GM21717 (cell line): ENCODE measurements around the gene SMURF1.

ENCODE experiments used
- ATAC-seq: cut with Tn5 transposase; IDR thresholded peaks from one replicate; pipeline ENCODE4 v1.9.1; 2021; ENCODE audit warnings: mild to moderate bottlenecking, moderate library complexity; ENCODE audit not compliant: unreplicated experiment

SMURF1 gene

GRCh38 chr7:98994046-98994944, 149.6 kb downstream of the SMURF1 start:
- ATAC-seq = no peak

- ATAC-seq = no peak
Measured at GRCh38 chr7:98993024-98993897, 150.6 kb downstream of the SMURF1 start.

GRCh38 chr7:98992076-98992475, 151.8 kb downstream of the SMURF1 start:
- no peak for ATAC-seq

- no peak for ATAC-seq
Measured at GRCh38 chr7:98991141-98991540, 152.8 kb downstream of the SMURF1 start.

GRCh38 chr7:98990356-98990755, 153.6 kb downstream of the SMURF1 start:
- ATAC-seq = no peak

- no peak for ATAC-seq
Measured at GRCh38 chr7:98988641-98989040, 155.3 kb downstream of the SMURF1 start.

- ATAC-seq = no peak
Measured at GRCh38 chr7:98985945-98986344, 158.0 kb downstream of the SMURF1 start.

GRCh38 chr7:98985406-98985805, 158.5 kb downstream of the SMURF1 start:
- ATAC-seq = no peak

GRCh38 chr7:98984126-98984525, 159.8 kb downstream of the SMURF1 start:
- no peak for ATAC-seq

- no peak for ATAC-seq
Measured at GRCh38 chr7:98982686-98983085, 161.2 kb downstream of the SMURF1 start.

GRCh38 chr7:98981701-98982100, 162.2 kb downstream of the SMURF1 start:
- no peak for ATAC-seq

- ATAC-seq = no peak
Measured at GRCh38 chr7:98978672-98979071, 165.2 kb downstream of the SMURF1 start.
